Activated CD4-positive, CD25-positive, alpha-beta regulatory T cell treated with anti-CD3 and anti-CD28 coated beads, Interleukin-2, amount 50 U/mL, for 72 hours (primary cell): ENCODE results near the gene STYK1.
"Not testable (repeated sequence)": the region's sequence is repeated elsewhere in the genome, so short reads cannot be mapped to it uniquely, and the experiment has no call there.

Source experiments
- DNase-seq: peaks from one replicate; pipeline ENCODE4 v3.0.0; 2021

Gene STYK1

DNA sequence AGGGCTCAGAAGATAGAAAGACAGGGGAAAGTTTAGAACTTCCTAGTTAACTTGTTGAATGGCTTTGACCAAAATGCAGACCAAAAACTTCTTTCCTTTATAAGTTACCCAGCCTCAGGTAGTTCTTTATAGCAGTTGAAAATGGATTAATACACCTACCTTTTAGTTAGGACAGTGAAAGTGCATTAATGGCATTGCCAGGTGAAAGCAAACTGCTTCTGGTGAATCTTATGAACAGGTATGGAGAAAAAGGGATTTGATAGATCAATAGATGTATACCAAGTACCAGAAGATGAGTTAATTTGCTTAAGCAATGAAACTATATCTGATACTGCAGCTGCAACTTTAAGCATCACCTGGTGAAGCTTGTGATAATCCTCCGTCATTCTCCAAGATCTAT, 14.2 kb upstream of the STYK1 start:
- DNase-seq, result no peak

DNA sequence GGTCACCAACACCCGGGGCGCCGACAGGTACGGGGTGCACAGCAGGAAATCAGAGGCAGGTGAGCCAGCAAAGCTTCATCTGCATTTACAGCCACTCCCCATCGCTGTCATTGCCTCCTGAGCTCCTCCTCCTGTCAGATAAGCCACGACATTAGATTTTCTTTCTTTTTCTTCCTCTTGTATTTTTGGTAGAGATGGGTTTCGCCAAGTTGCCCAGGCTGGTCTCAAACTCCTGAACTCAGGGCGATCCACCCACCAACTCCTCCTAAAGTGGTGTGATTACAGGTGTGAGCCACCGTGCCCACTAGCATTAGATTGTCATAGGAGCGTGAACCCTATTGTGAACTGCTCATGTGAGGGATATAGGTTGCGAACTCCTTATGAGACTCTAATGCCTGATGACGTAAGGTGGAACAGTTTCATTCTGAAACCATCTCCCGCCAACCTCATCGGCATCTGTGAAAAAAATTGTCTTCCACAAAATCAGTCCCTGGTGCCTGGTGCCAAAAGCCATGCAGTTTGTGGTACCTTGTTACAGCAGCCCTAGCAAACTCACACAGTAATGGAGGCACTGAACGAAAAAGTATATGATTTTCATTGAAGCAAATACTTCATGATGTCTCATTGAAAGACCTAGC, 1.5 kb downstream of the STYK1 start:
- DNase-seq, result no peak

DNA sequence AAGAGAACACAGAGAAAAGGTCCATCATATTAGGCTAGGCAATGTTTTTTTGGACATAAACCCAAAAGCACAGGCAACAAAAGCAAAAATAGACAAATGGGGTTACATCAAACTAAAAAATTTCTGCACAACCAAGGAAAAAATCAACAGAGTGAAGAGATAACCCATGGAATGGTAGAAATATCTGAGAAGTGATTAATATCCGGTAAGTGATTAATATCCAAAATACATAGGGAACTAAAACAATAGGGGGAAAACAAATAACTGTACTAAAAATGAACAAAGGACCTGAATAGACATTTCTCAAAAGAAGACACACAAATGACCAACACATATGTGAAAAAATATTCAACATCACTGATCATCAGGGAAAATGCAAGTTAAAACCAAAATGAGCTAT, 4.3 kb downstream of the STYK1 start:
- no peak for DNase-seq

DNA sequence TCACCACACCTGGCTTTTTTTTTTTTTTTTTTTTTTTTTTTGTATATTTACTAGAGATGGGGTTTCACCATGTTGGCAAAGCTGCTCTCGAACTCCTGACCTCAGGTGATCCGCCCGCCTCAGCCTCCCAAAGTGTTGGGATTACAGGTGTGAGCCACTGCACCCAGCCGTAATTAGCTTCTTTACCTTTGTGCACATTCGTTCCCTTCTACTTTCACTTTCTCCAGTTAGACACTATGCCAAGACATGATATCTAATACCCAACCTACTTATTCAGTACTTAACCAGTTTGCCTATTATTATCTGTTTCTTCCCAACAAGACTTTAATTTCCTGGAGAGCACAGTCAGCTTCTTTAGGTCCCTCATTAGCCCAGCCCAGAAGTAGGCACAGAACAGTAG, 5.3 kb downstream of the STYK1 start:
- no peak for DNase-seq

DNA sequence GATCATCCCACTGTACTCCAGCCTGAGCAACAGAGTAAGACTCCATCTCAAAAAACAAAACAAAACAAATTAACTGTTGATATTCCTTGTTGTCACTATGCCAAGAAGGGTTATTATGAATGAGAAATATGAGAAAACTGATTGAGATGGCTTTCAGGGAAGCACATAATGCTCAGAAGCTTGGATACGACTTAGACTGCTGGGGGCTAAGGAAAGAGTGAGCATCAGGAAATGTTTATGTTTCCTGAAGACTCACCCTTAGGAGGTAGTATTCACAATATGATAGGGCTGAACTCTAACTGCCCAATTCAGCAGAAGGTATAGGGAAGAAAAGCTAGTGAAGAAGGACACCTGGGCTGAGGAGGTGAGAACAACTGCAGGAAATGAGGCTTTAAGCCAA, 6.3 kb downstream of the STYK1 start:
- DNase-seq, result no peak

DNA sequence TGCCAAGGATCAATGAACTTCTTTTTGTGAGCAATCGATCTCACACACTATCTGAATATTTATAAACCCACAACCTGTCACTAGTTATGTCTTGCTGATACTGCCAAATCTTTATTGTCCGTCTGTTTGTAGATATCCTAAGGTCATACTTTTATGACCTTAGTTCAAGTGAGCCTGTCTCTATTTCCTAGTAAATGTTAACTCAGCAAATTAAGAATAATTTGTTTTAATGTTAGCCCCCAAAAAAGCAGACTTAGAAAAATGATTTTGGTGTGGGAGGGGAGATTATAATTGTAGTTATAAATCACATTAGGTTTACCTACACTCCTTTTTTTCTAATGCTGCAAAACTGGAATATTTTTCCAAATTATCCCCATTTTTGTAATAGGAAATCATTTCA, 9.4 kb downstream of the STYK1 start:
- DNase-seq, result no peak

DNA sequence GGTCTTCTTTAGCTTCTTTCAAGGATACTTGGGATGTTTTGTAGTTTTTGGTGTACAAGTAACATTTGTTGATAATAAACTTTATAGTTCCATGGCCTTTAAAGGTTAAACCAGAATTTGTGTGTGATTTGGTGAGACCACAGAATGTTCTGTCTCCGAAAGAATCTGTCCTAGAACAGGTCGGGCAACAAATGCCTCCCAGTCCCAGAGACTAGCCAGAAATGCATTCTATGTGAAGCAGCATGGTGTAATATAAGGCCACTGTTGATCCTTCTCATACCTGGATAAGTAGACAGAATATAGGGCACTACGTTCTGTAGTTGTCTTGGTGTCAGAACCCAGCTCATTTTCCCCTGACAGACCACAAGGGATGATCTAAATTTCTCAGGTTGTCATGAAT, 10.0 kb downstream of the STYK1 start:
- DNase-seq, result no peak

DNA sequence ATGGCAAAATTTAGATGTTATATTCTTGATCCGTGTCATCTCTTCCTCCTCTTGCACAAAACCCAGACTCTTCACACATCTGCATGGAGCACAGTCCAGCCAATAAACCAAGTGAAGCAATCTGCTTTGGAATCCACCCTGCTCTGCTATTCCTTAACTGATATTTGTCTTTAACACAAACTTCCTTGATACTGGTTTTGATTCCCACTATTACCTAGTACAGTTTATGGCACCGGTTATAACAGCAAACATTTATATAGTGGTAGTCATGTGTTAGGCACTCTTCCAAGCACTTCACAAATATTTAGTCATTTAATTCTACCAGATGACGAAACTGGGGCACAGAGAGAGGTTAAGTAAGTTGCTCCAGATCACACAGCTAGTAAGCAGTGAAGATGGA, 12.5 kb downstream of the STYK1 start:
- DNase-seq, result no peak

DNA sequence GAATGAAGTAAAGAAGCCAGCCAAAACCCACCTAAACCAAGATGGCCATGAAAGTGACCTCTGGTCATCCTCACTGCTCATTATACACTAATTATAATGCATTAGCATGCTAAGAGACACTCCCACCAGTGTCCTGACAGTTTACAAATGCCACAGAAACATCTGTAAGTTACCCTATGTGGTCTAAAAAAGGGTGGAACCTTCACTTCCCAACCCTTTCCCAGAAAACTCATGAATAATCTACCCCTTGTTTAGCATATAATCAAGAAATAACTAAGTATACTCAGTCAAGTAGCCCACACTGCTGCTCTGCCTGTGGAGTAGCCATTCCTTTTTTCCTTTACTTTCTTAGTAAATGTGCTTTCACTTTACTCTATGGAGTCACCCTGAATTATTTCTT, 19.8 kb downstream of the STYK1 start:
- DNase-seq, result no peak

DNA sequence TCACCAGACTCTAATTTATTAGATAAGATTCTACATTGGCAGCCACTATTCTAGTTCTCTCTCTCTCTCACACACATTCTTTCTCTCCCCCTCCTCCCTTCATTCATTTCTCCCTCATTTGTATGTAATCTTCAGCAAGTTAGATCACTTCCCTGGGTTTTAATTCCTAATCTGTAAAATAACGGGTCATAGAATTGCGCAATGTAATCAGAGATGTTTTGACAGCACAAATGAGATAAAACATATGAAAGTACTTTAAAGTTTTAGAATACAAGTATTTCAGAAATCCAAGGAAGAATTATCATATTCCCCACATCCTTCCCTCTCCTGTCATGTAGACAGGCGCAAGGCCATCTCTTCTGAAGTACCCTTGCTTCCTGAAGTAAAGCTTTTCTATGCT, 21.7 kb downstream of the STYK1 start:
- no peak for DNase-seq

DNA sequence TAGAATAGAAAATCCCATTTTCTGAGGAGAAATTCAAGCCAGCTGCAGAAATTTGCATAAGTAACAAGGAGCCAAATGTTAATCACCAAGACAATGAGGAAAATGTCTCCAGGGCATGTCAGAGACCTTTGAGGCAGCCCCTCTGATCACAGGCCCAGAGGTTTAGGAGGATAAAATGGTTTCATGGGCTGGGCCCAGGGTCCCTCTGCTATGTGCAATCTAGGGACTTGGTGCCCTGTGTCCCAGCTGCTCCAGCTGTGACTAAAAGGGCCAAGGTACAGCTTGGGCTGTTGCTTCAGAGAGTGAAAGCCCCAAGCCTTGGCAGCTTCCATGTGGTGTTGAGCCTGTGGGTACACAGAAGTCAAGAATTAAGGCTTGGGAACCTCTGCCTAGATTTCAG, 27.3 kb downstream of the STYK1 start:
- not testable (repeated sequence) for DNase-seq

DNA sequence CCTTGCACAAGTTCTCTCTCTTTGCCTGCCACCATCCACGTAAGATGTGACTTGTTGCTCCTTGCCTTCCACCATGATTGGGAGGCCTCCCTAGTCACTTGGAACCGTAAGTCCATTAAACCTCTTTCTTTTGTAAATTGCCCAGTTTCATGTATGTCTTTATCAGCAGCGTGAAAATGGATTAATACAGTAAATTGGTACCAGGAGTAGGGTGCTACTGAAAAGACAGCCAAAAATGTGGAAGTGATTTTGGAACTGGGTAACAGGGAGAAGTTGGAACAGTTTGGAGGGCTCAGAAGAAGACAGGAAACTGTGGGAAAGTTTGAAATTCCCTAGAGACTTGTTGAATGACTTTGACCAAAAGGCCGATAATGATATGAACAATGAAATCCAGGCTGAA, 27.9 kb downstream of the STYK1 start:
- DNase-seq, result no peak

DNA sequence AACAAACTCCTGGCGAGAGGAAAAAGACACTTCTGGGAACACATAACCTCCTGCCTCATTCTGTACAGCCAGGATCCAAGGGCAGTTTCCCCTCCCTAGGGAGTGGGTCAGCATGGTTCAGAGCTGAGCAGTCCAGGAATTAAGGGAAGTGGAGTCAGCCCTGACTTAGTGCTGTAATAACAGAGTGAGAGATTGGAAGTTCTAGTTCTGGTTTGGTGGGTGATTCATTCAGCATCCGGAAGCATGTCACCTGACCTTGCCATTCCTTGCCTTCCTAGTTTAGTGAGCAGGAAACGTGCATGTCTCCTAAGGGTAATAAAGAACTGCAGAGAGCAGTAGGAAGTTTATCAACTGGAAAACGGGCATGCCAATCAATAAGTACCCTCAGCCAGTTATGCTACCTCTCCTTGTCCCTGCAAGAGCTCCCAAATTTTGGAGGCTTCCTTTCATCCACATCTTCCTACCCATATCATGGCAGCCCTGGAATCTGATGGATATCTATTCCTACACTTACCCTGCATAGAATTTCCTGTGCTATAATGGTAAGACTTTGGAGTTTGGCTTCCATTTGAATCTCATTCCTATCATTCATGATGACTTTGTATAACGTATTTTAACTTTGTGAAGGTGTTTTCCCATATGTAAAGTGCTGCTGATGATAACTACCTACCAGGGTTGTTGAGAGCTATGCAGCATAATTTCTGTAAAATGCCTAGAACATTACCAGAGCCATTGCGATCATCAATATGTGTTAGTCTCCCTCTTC, 31.9 kb downstream of the STYK1 start:
- no peak for DNase-seq

DNA sequence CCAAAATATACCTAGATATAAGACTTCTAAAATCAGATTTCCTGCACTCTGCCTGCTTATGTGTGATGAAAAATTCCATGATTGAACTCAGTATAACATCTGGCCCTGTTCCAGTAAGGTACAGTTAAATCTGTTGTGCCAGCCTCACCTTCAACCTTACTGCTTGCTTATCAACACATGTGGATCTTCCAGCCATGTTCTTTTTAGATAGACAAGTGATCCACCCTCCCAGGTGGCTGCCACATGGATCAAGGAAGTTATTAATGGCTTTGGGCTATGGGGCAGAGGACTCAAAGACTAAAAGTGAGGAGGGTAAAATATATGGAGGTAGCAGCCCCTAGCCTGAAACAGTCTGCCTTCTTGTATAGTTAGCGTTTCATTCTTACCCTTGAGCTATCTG, 35.1 kb downstream of the STYK1 start:
- no peak for DNase-seq

DNA sequence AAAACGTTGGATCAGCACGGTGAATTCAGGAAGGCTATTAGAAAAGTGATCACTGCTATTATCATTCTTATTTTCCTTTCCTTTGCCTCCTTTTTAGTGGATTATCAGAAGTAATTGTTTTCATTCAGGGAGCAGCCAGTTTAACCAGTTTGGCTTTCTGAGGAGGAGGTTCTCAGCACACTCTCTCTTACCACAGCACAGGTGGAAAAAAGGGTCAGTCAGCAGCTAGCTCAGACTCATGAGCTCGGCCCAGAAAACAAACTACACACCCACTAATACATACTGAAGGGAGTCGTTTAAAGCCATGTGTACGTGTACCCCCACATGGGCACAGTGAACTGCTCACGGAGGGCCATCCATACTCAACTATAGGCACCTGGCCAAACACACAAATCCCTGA, 37.2 kb downstream of the STYK1 start:
- DNase-seq, result no peak

DNA sequence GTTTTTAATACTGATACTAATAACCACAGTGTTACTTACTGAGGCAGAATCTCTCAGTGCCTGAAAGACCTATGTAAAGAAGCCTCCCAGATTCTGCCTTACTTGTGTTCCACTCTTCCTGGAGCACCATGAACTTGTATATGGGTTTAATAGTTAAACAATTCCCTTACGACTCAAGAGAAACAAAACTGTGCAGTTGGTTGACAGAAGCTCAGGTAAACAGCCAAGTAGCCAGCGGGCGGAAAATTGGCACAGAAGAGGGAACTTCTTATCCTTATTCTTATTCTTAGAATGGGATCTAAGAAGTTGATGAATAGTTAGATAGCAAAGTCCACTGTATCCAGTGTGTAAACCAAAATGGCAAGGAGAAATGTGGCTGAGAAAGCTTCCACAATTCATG, 37.7 kb downstream of the STYK1 start:
- DNase-seq, result no peak

DNA sequence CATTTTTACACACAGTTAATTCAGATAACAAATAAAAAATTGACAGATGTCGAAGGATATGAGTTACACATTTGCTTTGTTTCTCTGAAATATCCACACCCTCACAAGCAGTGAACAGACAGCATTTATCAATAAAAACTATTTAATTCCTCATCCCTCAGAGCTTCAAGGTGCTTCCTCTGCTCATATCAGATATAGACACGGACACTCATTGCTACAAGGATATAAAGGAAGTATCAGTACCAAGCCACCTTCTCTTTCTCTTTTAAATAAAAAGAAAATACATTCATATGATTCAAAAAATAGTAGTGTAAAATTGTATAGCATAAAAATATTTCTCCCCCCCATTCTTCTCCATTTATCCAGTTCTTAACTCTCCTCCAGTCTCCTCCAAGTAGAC, 38.5 kb downstream of the STYK1 start:
- no peak for DNase-seq

DNA sequence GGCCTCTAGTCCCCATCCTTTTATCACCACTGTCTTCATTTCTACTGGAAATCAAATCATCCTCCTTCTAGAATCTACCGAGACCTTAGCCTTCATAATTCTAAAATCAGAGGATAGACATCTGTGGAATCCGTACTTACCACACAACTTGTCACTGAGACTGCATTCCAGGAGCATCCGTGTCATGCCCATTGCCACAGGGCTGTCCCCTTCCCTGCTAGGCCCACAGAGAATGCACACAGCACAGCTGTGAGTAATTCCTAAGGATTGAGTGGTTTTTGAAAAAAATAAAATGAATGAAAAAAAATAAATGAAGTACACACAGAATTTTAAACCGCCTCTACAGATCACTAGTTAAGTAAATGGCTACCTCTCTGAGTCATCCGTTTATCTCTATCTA, 39.4 kb downstream of the STYK1 start:
- no peak for DNase-seq

DNA sequence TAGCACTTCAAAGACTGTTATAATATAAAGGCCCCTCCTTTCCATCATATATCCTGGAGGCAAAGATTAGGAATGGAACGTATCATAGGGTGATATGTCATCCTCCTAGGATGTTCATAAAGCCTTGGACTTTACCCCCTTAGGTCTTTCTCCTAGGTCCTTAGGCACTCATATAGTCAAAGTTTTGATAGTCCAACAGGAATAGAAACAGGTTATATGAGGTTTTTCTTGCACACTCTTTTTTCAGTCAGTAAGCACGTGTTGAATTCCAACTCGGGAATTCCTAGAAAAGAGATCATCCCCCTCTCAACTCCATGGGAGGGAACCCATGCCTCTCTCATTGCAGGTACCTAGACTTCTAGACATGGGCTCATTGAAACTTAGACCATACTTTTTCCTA, 40.3 kb downstream of the STYK1 start:
- DNase-seq, result no peak

DNA sequence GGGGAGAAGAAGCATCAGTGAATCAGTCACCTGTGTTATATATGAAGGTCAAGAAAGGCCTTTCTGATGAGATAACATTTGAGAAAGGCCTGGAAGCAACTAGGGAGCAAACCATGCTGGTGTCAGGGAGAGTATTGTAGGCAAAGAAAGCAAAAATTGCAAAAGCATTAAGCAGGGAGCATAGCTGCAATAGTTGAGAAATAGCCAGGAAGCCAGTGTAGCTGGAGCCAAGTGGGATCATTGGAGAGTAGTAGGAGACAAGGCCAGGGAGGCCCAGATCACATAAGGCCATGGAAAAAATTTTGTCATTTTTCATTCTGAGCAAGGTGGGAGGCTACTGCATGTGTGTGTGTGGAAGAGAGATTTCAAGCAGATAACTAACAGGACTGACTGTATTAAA, 41.6 kb downstream of the STYK1 start:
- DNase-seq, result no peak

DNA sequence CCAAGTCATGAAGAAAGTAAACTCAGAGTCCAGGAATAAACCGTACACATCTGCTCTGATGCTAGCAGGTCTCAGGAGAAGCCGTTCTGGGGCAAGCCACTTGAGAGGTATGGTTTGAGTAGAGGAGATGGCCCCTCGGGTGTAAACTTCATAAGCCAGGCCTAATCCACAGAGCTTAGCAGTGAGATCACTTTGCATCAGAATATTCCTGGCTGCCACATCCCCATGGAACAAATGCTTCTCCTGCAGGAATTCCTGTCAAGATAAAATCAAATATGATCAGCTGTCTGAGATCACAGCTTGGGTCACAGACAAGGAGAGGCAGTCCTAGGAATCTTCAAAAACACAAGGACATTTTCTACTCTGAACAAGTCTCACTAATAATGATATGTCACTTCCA, 49.2 kb downstream of the STYK1 start:
- DNase-seq, result no peak

DNA sequence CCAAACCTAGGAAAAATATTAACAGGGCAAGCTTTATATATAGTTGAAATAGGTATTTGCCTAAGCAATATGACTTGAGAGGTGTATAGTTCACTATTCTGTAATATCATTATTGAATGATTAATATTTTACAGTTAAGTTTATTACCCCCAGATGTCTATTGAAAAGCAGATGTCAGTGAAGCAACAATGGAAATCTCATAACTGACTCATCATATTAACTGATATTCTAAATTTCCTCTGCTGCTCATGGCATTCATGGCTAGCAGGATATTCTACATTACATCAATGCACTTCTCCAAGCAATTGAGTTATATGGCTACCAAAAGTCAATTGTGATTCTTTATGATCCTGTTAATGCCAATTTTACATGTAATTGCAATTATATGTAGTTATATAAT, 50.7 kb downstream of the STYK1 start:
- no peak for DNase-seq

DNA sequence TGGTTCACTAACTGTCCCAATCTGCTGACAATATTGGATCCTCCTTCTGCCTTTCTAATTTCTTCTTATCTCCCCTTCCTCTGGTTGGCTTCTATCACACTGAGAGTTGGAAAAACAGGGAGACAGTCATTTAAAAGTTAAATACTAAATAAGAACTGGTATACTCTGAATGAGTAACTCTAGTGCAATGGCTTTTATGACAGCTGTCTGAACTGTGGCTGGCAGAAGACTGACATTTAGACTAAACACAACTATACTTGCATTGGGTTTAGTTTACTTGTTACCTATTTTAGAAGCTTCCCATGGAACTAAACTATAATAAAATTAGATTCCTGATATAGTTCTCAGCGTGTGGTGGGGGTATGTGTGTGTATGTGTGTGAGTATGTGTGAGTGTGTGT, 52.6 kb downstream of the STYK1 start:
- DNase-seq, result no peak

DNA sequence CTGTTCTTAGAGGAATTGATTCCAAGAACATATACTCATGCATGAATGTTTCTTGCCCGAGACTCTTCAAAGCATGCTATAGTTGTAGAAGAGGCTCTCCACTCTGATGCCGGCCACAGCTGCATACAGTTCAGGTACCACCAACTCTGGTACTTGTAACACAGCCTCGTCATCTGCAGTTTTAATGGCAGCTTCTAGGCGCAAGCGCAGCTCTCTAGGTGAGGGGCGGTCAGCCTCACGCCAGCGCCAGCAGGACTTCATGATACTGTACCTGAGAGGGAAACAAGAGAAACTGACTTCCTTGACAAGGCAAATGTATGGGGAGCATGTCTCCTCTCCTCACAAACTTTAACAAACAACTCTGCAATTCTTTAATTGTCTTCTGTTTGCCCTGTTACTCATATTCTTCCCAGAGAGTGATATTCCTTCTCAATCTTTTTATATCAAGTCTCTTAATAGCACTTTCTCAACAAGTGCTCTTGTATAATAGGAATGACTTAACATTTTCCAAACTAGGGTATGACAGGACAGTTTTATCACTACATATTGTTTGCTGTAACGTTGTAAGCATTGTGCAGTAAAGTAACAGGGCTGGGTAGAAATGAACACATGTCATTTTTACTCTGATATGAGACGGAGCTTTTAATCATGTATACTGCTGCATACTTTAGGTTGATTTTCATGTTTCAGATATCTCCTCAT, 53.6 kb downstream of the STYK1 start:
- DNase-seq, result no peak
